ENCODE data around the gene CAPZB.

Gene CAPZB

DNA sequence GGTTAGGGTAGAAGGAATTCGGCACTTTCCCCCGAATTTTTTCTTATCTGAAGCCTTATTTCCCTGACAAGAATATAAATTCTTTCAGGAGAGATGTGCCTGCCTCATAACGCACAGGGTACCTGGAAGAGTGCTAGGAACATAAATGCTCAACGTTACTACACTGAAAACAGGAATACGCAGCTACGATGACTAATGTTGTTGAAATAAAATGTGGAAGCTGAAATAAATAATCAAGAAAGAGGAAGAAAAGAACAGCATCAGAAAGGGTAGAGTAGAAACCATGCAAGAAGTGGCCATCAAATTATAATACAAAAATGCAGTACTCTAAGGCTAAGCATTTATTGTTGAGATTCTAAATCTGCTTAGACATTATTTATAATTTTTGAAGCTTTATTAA lies 139.3 kb downstream of the CAPZB start:
- DNase-seq (ENCODE audit: low read depth): no peak

- no peak for DNase-seq (ENCODE audit: low read depth)
These were observed 139.9 kb downstream of the CAPZB start for GRCh38 chr1:19345391-19345790.

GRCh38 chr1:19344831-19345230 lies 140.5 kb downstream of the CAPZB start:
- no peak for DNase-seq (ENCODE audit: low read depth)

- DNase-seq (ENCODE audit: low read depth): peak; percentile 8
These were observed 140.9 kb downstream of the CAPZB start for GRCh38 chr1:19344372-19344810.

GRCh38 chr1:19343617-19344350 lies 141.6 kb downstream of the CAPZB start:
- DNase-seq (ENCODE audit: low read depth): no peak

- no peak for DNase-seq (ENCODE audit: low read depth)
These were observed 142.3 kb downstream of the CAPZB start for GRCh38 chr1:19342894-19343616.

DNA sequence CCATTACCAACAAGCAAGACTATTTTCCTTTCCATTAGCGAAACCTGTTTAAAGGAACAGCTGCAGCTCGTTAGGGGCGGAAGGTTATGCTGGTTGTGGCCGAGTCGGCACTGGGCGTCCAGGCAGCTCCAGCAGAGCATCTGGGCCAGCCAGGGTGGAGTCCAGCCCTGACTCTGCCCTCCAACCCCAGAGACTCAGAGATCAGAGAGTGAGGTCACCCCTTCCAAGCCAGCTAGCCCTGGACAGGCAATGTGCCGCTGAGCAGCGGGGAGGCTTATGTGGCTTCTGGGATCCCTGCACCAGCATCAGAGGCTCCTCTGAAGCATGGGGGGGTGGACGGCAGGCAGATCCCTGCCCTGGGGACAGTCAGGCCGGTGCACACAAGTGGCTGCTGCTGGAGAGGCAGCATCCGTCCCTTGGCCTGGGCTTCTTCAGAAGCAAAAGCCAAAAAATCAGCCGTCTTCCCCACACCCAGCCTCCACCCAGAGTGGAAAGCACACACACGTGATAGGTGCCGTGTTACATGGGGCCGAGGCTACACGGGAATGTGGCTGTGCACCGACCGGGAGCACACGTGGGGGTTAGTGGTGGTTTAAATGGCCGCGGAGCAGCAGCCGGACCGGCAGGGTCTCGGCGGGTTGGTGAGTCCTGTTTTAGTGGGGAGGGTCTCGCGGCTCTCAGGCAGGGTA lies 143.1 kb downstream of the CAPZB start:
- no peak for DNase-seq (ENCODE audit: low read depth)

- DNase-seq (ENCODE audit: low read depth): peak; percentile 58
These were observed 143.9 kb downstream of the CAPZB start for GRCh38 chr1:19341201-19342061.

DNA sequence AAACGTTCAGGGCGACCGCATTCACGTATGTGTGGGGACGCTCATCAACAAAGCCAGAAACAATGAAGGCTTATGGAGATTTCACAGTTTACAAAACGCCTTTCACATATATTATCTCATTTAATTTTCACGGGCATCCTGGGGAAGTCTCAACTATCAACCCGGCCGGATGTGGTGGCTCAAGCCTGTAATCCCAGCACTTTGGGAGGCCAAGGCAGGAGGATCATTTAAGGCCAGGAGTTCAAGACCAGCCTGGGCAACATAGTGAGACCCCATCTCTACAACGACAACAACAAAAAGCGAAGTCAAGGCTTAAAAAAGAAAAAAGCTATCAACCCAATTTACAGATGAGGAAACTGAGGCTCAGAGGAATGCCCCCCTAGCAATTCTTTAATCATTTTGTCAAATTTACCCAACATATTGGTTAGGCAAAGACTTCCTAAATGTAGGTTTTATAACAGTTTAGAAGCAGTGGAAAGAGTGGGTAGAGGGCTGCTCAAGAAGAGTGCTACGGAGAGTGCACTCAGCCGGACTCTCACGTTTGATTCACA lies 144.9 kb downstream of the CAPZB start:
- DNase-seq (ENCODE audit: low read depth): no peak

GRCh38 chr1:19339214-19339861 lies 146.0 kb downstream of the CAPZB start:
- no peak for DNase-seq (ENCODE audit: low read depth)

DNA sequence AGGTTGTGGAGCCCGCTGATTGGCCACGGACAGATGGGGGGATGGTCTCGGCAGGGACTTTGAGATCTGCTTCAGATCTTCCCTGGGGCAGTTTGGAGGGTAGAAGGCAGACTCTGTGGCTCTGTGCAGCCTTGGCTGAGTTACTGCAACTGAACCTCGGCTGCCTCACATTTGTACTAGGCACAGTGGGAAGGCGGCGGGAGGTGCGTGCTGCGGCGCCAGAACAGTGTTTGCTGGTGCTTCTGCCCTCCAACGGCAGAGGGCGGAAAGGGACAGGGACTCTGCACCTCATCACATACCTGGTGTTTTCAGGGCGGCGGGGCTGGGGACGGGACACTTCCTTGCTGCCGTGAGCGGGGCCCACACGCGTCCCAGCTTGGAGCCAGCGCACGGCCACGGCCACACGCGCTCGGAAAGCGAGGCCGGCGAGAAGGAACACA lies 147.0 kb downstream of the CAPZB start:
- no peak for DNase-seq (ENCODE audit: low read depth)

DNA sequence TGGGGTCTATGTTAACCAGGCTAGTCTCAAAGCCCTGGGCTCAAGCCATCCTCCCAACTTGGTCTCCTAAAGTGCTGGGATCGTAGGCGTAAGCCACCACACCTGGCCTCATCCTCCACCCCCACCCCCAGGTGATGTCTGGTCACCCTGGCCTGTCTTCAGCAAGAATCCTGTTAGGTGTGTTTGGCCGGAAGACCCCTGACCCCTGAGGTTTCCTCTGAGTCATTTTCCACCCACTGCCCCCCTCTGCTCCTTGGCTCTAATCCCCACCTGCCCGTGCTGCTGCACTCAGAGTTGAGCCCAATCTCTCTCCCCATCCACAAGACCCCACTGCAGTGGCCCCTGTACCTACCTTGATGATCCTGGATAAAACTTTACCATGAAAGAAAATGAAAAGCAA lies 148.1 kb downstream of the CAPZB start:
- no peak for DNase-seq (ENCODE audit: low read depth)

DNA sequence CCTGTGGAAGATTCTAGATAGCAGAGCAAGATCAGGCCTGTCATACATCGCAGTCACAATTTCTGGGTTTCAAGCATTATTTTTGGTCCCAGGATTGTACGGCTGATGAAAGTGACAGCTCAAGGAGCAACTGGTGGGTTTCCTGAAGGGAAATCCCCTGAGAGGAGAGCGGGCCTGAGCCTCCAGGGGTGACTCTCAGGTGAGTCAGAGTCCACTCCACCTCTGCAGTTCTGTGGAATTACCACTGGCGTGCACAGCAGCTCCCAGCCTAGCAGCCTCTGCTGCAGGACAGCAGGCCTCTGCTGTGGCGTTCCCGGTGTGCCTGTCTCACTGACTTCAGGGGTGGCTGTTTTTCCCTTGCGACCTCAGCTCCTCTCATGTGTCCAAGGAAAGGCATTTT lies 148.8 kb downstream of the CAPZB start:
- no peak for DNase-seq (ENCODE audit: low read depth)

DNA sequence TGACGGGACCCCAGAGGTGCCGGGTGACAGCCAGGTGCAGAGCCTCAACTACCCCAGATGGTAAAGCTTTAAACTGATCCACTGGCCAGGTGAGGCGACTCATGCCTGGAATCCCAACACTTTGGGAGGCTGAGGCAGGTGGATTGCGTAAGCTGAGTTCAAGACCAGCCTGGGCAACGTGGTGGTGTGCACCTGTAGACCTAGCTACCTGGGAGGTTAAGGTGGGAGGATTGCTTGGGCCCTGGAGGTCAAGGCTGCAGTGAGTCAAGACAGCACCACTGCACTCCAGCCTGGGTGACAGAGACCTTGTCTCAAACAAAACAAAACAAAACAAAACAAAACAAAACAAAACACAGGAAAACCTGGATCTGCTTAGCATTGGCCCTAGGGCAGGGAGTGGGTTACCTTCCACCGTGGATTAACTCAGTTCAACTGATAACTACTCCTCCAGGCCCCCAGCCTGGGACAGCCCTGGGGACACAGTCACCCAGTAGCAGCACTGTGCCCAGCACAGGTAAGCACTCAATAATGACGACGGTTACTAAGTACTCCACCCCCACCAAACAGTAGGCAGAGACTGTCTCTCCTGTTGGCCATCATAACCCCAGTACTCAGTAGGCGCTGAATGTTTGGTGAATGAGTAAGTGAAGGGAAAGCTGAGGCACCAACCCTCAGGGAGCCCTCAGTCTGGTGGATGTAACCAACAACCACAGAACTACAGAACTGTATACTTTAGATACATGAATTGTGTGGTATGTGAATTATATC lies 151.6 kb downstream of the CAPZB start:
- DNase-seq (ENCODE audit: low read depth): no peak

DNA sequence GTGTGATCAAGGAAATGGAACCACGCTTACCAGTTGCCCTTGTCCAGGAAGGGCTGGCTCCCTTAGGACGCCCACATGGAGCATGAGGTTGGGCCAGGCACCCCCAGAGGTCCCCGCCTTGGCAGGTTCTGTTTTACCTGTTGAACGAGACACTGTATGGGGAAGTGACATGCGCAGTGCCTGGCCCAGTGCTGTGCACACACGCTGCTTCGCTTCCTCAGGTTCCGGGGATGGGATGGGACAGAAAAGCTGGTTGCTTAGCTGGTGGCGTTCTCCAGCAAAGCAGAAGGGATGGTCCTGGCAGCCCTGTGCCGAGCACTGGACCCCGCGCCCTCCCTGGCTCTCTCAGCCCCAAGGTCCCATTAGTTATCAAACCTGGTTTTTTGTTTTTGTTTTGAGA lies 152.5 kb downstream of the CAPZB start:
- no peak for DNase-seq (ENCODE audit: low read depth)

DNA sequence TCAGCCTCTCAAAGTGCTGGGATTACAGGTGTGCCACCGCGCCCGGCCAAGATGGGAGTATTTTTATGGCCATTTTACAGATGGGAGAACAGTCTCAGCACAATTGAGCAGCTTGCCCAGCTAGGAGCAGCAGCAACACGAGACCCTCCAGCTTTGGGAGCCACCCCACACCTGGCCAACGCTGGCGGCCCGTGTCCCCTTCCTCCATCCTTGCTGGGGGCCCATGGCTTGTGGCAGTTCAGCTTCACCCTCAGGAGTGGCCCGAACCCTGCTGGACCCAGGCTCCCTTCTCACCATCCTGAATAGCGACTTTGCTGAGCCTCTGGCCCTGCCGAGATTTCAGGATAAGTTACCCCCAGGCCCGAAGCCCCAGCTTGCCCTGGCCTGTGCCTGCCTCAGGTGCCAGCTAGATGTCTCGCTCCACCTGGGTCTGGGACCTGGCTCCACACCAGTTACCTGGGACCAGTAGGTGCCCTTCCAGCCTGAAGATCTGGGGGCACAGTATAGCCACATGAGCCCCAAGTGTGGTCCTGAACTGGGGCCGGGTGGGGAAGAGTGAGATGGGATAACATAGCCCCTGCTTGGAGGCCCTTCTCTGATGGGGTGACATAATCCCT lies 154.0 kb downstream of the CAPZB start:
- DNase-seq (ENCODE audit: low read depth): no peak

- no peak for DNase-seq (ENCODE audit: low read depth)
These were observed 154.7 kb downstream of the CAPZB start for GRCh38 chr1:19330449-19331135.

GRCh38 chr1:19329611-19330010 lies 155.7 kb downstream of the CAPZB start:
- no peak for DNase-seq (ENCODE audit: low read depth)

- DNase-seq (ENCODE audit: low read depth): no peak
These were observed 156.2 kb downstream of the CAPZB start for GRCh38 chr1:19329188-19329587.

Measured in stimulated activated CD8-positive, alpha-beta memory T cell treated with anti-CD3 and anti-CD28 coated beads, Interleukin-15, amount 100 ng/mL, for 1 hour (primary cell).